Endodermal cell (in vitro differentiated cells): Measurements from ENCODE around the gene AMOT. TPM values are rescaled to one million over a fixed set of nuclear protein-coding genes. Genes with fewer than 3 reads are reported as not detected.

Experiments
- DNase-seq: peaks from one replicate; pipeline ENCODE4 v3.0.0-alpha.2; 2017
- H3K27ac ChIP-seq: 2 replicates; pipeline ENCODE4 v1.5.1; 2013; ENCODE audit warnings: mild to moderate bottlenecking, low read depth, low read length, moderate library complexity
- H3K27me3 ChIP-seq: 2 replicates; pipeline ENCODE4 v1.6.1; 2013; ENCODE audit warnings: mild to moderate bottlenecking, low read length, moderate library complexity; ENCODE audit not compliant: insufficient read depth, control insufficient read depth, poor library complexity, severe bottlenecking
- H3K36me3 ChIP-seq: 2 replicates; pipeline ENCODE4 v1.7.0; 2013; ENCODE audit warnings: mild to moderate bottlenecking, low read length, moderate library complexity; ENCODE audit not compliant: control insufficient read depth, insufficient read depth
- H3K4me1 ChIP-seq: one replicate; pipeline ENCODE4 v1.7.0; 2013; ENCODE audit warnings: low read length; ENCODE audit not compliant: control insufficient read depth, insufficient read depth
- H3K4me3 ChIP-seq: 2 replicates; pipeline ENCODE4 v1.5.1; 2013; ENCODE audit warnings: mild to moderate bottlenecking, low read length, moderate library complexity
- H3K9ac ChIP-seq: 2 replicates; pipeline ENCODE4 v1.6.1; 2013; ENCODE audit warnings: mild to moderate bottlenecking, low read length, moderate library complexity; ENCODE audit not compliant: poor library complexity, severe bottlenecking; ENCODE audit errors: extremely low read depth
- H3K9me3 ChIP-seq: 2 replicates; pipeline ENCODE4 v1.6.1; 2013; ENCODE audit warnings: mild to moderate bottlenecking, low read length, moderate library complexity; ENCODE audit not compliant: control insufficient read depth
- H3K27ac Mint-ChIP-seq: 2 replicates; pipeline ENCODE4 v1.8.0; 2020; ENCODE audit warnings: mixed read lengths
- H3K27me3 Mint-ChIP-seq: 2 replicates; pipeline ENCODE4 v1.8.0; 2021; ENCODE audit warnings: mild to moderate bottlenecking, mixed read lengths; ENCODE audit not compliant: insufficient read depth
- H3K36me3 Mint-ChIP-seq: 2 replicates; pipeline ENCODE4 v1.8.0; 2020; ENCODE audit warnings: low read depth, mixed read lengths
- H3K4me1 Mint-ChIP-seq: 2 replicates; pipeline ENCODE4 v1.8.0; 2020; ENCODE audit warnings: mixed read lengths
- H3K4me3 Mint-ChIP-seq: 2 replicates; pipeline ENCODE4 v1.8.0; 2020; ENCODE audit warnings: mild to moderate bottlenecking, moderate library complexity, mixed read lengths
- H3K9me3 Mint-ChIP-seq: 2 replicates; pipeline ENCODE4 v1.8.0; 2020; ENCODE audit warnings: mild to moderate bottlenecking, mixed read lengths
- CTCF ChIP-seq: fragments of 200-600 bp; sonication (generic); conservative IDR thresholded peaks from 2 replicates; pipeline ENCODE4 v1.5.0; 2021; ENCODE audit warnings: antibody characterized with exemption, mild to moderate bottlenecking
- WGBS, 2 experiments: methylation state at CpG; one replicate each; pipeline versions ENCODE4 v1.1.5 to v1.1.7; 2013; ENCODE audit warnings: missing lambda C conversion rate in 2 of 2, mixed read lengths in 1 of 2; ENCODE audit not compliant: insufficient coverage in 1 of 2, insufficient read length in 1 of 2; 5-methylcytosine and 5-hydroxymethylcytosine counted together
- total RNA-seq, 2 donors: library from RNA; stranded (reverse); fragmentation: NEBNext Ultra II Directional in 1 of 2; extraction: Animal tissue kit (Norgen Biotek cat#: 25700) in 1 of 2; gene quantifications; 2 replicates in 1 of 2; 3 replicates in 1 of 2; pipeline ENCODE4 v1.2.1, GENCODE V29; 2021

AMOT gene
- total RNA-seq, 2 donors from 2014 or later: 41.3 to 59.8 TPM

- WGBS, 2 experiments: 89% methylated on average over 1 of the region's 1 CpG; no CpG with 5 or more reads in 1 of the 2 experiments
- no peak for DNase-seq
- H3K4me1 ChIP-seq: no peaks in the 10 kb centered on the region
- TF ChIP-seq CTCF: no peak
- Mint-ChIP-seq H3K36me3 (no peaks in the 10 kb centered on the region), H3K4me1 (peaks cover 44% of the 10 kb centered on the region), H3K4me3 (no peak overlapping the region), H3K27me3 (peaks cover 58% of the 10 kb centered on the region), H3K27ac (no peak overlapping the region), H3K9me3 (peaks cover 9% of the 10 kb centered on the region)
- H3K9me3 ChIP-seq: no peaks in the 10 kb centered on the region
- no peak overlapping the region for H3K9ac ChIP-seq
- no peak overlapping the region for H3K27ac ChIP-seq
- H3K36me3 ChIP-seq: no peaks in the 10 kb centered on the region
- no peak overlapping the region for H3K4me3 ChIP-seq
- H3K27me3 ChIP-seq: peaks cover 29% of the 10 kb centered on the region
Observed at GRCh38 chrX:112835019-112835418, 5.6 kb downstream of the AMOT start.

GRCh38 chrX:112834031-112834845, 6.4 kb downstream of the AMOT start:
- H3K4me3 ChIP-seq: no peak overlapping the region
- Mint-ChIP-seq H3K9me3 (peaks cover 6% of the 10 kb centered on the region), H3K27me3 (peaks cover 52% of the 10 kb centered on the region), H3K27ac (no peak overlapping the region), H3K36me3 (peaks cover 2% of the 10 kb centered on the region), H3K4me1 (peaks cover 41% of the 10 kb centered on the region), H3K4me3 (no peak overlapping the region)
- peaks cover 29% of the 10 kb centered on the region for H3K27me3 ChIP-seq
- no peaks in the 10 kb centered on the region for H3K9me3 ChIP-seq
- no peaks in the 10 kb centered on the region for H3K36me3 ChIP-seq
- peak overlapping the region; percentile 10 for H3K27ac ChIP-seq
- no peak for TF ChIP-seq CTCF
- DNase-seq: no peak
- H3K4me1 ChIP-seq: no peaks in the 10 kb centered on the region
- H3K9ac ChIP-seq: no peak overlapping the region
- 74 to 100% methylated on average over 2 to 5 of the region's 8 CpGs for WGBS, 2 experiments

DNA sequence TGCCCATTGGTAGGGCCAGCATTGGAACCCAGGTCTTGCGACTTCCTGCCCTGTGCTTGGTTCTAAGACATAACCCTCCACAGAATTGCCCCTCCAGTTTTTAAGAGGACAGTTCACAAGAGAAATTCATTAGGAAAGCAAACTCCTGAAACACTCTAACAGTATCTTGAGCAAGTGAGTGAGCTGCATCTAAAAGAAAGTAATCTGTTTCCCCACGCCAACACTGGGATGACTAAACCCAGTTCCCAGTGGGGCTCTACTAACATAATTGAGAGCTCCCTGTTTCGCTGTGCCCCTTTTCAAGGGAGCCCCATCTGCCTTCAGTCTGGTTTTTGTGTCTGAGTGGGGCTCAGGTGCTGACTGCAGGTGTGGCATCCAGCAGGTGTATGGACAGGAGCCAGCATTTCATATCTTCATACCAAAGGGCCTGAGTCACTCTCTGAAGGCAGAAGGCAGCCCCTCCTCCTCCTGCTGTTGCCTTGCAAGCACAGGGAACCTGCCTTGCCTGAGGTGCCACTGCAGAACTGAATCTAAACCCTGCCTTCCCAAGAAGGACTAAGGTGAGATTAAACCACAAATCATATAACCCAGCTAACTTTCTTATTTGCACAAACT, 8.0 kb downstream of the AMOT start:
- TF ChIP-seq CTCF: no peak
- Histone ChIP-seq H3K4me3 (no peak overlapping the region), H3K36me3 (no peaks in the 10 kb centered on the region), H3K4me1 (no peaks in the 10 kb centered on the region), H3K9ac (no peak overlapping the region), H3K9me3 (no peaks in the 10 kb centered on the region), H3K27ac (no peak overlapping the region), H3K27me3 (peaks cover 13% of the 10 kb centered on the region)
- Mint-ChIP-seq H3K27me3 (peaks cover 39% of the 10 kb centered on the region), H3K4me3 (no peak overlapping the region), H3K4me1 (peaks cover 35% of the 10 kb centered on the region), H3K9me3 (no peaks in the 10 kb centered on the region), H3K27ac (peak overlapping the region; percentile 68), H3K36me3 (peaks cover 5% of the 10 kb centered on the region)
- WGBS, 2 experiments: 85 to 100% methylated on average over 1 to 3 of the region's 3 CpGs
- DNase-seq: peak; percentile 82
